Activated CD4-positive, CD25-positive, alpha-beta regulatory T cell treated with anti-CD3 and anti-CD28 coated beads, Interleukin-2, amount 50 U/mL, for 16 hours (primary cell): ENCODE results near the gene RCOR1.

ENCODE experiments used
- DNase-seq: peaks from one replicate; pipeline ENCODE4 v3.0.0-alpha.2; 2020; ENCODE audit warnings: low read depth, low spot score

The RCOR1 gene

DNA sequence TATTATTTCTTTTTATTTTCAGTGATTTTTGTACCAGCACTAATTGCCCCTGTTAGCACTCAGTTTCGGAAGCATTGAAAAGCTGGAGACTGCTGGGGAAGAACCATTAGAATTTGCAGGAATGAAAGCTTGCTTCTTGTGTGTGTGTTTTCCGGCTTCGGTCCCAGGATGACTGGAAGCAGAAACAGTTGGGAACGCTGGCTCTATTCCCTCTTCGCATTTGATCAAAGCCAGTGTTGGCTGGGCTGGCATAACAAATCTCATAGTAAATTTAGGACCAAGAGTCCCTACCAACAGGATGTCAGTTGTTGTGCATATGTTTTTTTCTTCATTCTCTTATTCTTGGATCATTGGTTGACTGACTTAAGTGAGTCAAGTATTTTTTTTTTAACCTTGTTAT is 131.2 kb downstream of the RCOR1 start:
- DNase-seq = no peak

DNA sequence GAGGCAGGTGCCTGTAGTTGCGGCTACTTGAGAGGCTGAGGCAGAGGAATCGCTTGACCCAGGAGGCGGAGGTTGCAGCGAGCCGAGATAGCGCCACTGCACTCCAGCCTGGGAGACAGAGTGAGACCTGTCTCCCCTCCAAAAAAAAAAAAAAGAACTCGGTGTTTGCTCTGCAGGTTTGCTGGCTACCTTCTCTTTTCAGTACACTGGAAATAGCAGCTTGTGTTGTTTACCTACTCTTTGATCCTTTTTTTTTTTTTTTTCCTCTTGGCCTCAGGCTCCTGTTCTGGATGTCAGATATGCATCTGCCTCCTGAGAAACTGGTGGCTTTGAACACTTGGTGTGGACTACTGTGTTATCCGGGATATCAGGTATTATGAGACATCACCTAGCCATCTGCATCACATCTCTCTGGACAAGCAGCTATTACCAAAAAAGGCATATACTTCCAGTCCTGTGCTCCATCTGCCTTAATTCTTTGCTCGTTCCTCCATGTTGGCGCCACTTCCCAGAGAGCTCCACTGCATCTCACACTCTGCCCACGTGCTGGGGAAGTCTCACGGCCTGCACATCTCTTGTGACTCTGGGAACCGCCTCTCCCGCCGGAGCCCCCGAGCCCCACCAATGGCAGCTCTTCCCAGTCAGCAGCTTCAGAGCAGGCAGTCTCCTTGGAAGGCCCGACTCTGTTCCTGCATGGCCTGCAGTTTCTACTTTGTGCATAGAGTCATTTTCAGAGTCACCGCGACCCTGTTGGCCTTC is 133.9 kb downstream of the RCOR1 start:
- DNase-seq = no peak

DNA sequence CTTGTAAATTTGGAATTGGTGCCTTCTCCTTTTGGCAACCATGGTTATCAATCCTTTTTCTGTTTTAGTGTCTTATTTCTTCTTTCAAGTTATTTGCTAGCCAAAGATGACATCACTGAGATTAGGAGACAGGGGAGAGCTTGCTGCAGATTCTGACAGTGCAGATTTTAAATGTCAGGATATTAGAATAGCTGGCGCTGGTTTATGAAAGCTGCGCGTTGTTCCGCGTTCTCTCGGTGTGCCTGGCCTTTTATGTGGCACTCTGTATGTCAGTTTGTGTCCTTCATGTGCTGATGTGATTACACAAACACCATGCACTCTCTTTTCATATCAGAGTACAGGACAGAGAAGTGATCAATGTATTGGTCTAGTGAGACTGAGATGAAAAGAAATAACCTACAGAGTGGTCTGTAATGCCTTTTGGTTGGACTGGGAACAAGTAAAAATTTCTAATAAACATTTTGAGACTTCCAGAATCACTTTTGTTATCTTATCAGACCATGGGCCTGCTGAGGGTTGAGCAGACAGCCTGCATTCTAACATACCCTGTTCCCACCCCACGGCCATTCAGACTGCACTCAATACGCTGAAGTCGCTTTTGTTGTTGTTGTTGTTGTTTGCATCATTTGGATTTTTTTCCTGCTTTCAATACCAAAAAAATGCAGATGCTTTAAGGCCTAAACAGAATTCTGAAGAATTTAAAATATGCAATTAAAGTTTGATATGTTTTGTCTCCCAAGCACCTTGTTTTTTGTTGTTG is 135.1 kb downstream of the RCOR1 start:
- no peak for DNase-seq

DNA sequence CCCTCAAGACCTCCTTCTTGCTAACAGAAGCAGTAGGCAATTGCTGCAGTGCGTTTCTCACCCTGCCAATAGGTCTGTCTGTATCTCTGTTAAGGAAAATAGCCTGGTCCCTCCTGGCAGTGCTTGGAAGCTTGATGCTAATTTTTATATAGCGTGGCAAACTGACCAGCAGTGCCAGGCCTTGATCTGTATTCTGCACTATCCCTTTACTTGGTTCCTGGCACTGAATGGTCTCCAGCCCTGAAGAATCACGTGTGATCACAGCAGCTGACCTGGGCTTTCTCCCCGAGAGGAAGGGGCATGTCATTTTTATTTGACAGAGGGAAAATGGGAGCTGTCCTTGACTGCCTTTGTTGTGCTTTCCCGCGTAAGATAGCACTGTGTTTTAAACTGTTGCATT is 136.1 kb downstream of the RCOR1 start:
- no peak for DNase-seq

DNA sequence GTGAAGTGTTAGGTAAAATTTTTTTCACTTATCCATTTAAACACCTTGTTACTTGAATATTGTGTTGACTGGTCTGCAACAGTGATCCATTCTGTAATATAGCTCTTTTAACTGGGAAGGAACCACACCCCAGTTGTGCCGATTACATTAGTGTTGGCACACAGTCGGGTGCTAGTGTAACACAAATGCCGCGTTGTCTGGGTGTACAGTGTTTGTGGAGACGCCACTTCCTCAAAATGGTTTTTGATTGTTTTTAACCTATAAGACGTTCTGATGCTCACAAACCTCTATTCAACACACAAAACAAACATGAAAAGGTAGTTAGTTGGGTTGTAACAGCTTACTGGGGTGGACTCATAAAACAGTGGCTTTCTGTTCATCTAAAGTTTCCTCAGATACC is 136.8 kb downstream of the RCOR1 start:
- no peak for DNase-seq

DNA sequence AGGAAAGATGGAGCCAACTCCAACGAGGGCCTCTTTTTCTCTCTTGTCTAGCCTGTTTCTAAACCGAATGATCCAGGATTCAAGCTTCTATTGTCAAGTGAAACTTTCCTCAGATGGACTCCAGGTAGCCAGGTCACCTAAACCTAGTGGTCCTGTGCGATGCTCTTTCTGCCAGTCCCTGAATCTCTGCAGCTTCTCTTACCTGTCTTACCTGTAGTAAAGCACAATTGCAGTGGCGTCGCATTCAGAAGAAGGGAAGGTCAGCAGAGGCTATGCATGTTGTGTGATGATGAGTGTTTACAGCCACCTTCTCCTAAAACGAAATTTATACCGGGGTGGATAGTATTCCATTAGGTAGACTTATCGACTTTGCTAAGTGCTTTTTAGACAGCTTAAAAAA is 137.4 kb downstream of the RCOR1 start:
- no peak for DNase-seq

DNA sequence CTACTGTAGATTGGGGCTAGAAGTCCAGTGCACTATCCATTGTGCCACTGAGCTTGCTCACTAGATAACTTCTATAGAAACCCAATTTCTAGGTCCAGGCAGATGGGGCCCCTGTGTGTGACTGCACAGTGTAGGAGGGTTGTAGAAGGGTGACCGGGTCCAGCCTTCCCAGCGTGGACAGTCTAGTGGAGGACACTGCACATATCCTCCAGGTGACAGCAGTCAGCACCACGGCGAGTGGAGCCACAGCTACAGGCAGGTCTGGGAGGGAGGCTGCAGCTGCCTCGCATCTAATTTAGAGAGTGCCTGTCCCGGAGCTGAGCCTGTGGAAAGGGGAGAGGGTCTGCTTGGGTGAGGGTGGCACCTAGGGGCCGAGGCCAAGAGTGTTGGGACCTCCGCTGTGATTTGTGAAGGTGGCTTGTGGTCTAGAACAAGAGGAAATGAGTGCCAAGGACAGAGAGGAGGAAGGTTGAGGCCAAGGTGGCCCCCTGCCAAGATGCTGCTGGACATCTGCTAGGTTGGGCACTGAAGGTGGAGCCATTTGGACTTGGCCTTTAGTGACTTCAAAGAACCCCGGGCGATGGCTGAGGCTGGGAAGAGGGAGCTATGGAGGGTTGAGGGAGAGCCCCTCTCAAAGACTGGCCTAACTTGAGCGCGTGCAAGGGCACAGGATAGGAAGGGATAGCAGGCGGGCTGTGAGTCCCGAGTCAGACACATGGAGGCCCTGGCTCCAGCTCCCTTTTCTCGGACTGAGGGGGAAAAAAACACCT is 138.8 kb downstream of the RCOR1 start:
- DNase-seq = no peak

DNA sequence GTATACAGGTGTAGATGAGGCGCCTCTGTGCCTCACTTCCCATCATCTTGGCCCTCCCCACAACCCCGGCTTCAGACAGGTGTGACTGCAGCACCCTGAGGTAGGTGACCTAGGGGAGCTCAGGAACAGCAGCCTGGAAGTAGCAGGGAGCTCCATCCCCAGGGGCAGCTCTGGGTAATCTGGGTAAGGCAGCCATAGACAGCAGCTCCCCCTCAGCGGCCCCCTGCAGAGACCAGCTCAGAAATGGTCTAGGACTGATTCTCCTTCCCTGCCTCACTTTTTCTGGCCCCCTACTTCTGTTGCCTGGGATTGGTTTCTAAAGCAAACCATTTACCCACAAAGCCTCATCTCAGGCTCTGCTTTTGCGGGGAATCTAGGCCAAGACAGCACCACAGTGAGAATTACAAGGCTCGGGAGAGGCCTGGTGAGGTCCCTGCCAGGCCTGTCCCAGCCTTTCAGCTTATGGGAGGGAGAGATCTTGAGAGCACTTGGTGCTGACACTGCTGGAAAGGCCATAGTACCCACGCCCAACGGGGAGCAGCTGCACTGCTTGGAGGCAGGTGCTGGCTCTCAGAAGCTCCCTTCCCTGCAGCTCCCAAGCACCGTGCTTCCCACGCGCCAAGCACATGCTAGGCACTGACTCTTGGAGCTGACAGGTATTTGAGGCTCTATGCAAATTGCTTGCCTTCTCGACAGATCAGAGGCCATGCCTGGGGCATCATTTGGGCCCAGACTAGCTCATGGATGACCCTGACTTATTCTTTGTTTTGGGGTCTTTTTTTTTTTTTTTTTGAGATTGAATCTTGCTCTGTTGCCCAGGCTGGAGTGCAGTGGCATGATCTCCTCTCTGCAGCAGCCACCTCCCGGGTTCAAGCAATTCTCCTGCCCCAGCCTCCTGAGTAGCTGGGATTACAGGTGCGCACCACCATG is 139.7 kb downstream of the RCOR1 start:
- DNase-seq = no peak

DNA sequence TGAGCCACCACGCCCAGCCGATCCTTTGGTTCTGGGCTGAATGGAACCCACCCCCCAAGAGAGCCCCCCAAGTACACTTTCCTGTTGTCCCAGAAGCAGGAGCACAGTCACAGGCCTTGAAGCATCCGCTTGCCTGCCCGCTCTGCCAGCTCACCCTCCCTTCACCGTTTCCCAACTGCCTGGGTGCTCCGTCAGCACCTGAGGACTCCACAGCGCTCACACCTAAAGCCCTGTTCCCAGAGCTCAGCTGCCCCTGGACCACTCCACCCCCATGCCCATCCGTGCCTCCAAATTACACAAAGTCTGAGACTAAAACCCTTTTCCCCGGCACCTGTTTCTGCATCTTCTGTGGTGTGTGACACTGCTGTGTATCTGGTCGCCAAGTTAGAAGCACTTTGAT is 140.5 kb downstream of the RCOR1 start:
- no peak for DNase-seq

DNA sequence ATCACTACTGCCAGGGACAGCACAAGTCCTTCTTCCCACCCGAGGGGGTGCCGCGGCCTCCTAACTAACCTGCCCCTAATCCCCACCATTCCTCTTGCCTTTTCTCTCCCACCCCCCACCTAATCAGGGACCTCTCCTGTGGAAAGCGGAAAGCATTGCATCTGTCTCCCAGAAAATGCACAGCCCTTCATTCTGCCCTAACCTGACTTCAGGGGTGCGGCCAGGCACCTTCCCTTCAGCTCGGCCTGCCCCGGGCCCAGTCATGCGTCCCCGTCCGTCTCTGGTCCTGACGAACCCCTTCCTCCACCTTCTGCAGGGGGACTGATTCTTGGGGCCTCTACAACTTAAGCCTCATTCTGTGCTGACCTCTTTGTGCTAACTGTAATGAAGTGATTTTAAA is 140.9 kb downstream of the RCOR1 start:
- no peak for DNase-seq

DNA sequence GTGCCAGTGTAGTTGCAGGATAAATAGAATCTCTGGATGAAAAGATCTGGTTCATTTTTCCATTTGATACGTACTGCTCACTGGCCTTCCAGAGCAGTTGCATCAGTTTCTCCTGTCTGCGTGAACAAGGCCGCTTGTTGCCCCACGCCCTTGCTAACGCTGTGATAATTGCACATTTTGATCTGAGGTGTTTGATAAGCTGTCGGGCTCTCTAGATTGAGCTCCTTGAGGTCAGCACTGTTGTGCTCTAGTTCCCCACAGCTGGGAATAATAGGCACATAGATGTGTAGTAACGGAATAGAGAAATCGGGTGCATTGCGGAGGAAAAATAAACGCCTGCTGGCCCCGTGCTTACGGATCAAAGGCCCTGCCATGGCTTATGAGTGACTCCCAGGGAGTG is 142.0 kb downstream of the RCOR1 start:
- no peak for DNase-seq

DNA sequence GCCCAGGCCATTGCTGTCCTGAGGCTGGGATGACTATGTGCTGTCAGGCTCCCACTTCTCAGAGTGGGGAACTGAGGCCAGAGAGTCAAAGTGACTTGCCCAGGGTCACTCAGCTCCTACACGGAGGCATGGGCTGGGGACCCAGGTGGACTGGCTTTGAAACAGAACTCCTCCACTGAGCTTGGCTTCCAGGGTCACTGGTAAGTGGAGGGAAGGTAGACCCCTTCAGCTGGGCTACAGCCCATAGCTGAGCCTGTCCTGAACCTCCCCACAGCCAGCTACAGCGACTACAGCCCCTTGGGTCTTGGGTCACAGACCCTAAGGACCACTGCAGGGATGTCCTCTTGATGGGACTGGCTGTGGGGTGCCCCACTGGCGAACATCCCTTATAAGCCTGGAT is 144.5 kb downstream of the RCOR1 start:
- DNase-seq = no peak

DNA sequence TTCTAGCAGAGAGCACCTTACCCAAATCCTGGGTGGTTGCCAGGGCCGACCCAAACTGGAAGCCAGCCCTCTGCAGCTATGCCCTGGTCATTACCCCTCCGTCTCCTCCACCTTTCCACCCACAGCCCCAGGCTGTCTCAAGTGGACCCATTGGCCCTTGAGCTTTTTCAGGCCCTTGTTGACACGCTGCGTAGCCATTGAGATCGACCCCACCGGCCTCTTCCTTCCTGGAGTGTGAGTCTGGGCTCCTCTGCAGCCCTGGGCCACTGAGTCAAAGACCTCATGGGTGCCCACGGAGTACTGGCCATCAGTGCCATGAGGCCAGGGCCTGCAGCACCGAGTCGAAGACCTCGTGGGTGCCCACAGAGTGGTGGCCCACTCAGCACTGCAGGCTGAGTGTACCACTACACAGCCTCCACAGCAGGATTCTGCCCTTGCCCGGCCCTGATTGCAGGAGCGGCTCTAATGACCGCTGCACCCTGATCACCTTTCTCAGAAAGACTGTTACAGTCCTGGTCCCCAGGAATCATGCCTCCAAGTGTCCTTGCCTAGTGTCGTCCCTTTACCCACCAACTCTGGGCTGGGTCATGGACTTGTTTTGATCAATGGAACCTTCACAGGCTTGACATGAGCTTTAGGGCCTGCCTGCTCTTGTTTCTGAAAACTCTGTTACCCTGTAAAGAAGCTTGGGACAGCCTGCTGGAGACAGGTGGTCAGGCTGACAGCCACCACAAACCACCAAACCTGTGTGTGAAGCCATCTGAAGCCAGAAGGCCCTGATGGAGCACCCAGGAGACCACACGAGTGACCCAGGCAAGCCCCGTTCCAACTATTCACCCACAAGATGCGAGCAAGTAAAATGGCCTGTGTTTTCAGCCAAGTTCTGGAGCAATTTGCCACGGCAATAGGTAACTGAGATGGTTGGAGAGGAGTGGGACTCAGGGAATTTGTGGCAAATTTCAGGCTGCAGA is 145.2 kb downstream of the RCOR1 start:
- no peak for DNase-seq

DNA sequence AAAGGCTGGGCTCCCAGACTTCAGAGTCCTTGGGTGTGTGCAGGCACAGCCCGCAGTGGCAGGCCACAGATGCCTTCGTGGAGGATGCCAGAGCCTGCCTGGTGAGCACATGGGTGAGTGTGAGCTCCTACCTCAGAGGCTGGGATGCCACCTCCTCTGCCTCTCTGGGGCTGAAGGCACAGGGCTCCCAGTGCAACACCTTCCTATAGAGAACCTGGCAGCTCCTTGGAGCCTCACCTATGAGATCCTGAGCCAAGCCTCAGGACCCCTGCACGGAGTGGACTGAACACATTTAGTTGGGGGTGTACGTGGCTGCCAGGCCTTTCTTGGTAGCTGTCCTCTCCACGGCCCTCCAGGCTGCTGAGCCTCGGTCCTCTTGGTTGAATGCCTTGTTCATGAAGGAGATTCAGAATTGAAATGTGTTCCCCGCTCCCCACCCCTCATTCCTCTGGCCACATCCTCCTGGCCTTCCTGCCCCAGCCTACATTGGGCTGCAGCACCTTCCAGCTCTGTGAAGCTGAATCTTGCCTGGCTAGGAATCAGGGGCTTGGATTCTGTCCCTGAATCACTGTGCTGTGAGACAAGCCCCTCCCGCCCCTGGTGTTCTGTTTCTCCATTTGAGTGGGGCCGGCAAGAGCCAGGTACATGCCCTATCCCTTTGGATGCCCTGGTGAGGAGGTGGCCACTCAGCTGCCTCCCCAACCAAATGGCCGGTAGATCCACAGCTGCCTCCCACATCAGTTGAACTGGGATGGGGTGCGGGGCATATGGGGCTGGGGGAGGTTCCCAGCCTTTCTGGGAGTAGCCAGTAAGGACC is 146.1 kb downstream of the RCOR1 start:
- no peak for DNase-seq

DNA sequence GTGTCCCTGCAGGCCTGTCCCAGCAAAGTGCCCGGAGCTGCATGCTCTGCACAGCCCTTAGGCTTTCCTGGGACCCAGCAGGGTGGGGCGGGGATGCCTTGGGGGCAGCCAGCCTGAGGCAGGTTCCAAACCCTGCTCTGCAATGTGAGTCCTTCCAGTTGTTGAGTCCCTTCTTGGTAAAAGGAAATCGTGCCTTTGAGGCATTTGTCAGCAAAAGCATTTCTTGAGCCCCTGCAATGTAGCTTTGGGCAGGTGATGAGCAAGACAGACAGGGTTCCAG is 146.7 kb downstream of the RCOR1 start:
- DNase-seq = no peak

DNA sequence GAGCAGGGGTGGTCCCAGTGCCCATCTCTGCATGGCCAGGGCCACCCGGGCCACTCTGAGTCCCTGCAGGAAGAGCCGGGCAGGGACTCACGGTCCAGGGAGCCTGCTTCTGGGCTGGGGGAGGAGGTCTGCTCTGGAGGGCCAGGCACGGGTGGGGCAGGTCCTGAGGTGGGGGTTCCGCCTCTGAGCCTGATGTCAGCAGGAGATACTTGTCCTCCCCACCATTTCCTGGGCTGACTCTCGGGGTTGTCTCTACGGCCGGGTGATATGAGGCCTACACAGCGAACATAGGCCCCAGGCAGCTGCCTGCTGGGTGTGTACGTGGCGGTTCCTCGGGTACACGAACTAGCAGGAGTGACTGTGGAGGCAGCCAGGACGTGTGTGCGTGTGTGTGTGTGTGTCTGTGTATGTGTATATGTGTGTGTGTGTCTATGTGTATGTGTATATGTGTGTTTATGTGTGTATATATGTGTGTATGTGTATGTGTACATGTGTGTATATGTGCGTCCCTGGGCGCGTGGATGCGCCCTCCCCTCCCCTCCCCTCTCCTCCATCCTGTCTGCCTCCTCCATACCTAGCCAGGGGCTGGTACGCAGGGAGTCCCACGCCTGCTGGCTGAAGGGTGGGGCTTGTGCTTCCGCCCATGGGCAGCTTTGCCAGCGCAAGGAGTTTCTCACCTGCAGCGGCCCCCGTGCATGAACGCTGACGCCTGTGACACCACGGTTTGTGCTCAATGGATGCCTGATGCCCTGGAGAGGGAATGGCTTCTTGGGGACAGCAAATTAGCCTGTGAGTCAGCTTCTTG is 154.4 kb downstream of the RCOR1 start:
- DNase-seq = no peak

DNA sequence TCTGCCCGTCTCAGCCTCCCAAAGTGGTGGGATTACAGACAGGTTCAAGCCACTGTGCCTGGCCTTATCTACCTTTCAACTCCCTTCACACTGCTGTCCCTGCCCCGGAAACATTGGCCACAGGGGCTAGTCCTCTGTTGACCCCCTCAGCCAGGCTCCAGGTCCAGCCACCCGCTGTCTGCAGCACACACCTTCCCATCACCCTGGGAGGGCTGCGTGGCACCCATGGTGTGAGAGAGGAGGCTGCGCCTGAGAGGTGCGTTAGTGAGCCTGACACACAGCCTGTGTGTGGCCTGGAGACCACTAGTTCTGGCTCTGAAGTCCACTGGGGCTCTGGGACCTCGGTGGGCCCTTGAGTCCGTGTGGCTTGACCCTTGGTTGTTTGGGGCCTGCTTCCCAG is 156.4 kb downstream of the RCOR1 start:
- DNase-seq = no peak

DNA sequence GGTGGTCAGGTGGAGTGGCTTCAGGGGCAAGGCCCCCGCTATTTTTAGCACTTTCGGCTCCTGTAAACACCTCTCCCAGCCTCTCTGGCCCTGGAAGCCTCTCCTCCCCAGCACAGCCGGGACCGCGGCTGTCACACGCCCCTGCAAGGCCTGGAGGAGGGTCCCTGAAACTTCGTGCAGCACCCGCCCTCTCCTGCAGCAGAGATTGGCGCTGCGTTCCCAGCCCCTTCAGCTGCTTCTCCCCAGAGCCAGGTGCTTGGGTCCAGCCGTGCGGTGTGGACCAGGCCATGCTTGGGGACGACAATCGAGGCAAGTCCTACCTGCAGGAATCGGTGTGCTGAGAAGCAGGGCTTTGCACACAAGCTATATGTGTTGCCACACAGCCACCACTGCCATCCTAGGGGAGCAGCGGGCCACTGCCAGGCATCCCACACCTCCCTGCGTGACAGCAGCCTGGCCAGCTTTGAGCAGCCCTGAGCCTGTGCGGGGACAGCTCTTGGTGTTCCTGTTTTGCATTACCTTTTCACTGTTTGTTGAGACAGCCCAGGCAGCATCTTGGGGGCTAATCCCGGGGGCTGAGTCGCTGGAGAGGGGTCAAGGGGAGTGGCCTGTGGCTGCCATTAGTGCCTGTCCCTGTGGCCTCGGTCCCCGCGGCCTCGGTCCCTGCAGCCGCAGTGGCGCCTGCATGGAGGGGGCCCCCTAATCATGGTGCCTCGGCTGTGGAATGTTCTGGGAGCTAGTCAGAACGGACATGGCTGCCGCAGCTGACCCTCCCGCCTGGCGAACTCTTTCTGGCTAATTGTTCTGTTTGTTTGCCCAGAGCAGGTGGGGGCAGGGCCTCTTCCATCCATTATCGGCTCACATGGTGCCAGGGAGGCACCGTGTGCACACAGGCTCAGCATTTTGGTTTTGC is 157.2 kb downstream of the RCOR1 start:
- DNase-seq = no peak
